HG03565 (cell line): ENCODE measurements around the gene SLC7A10.

ENCODE experiments used
- ATAC-seq: cut with Tn5 transposase; IDR thresholded peaks from one replicate; pipeline ENCODE4 v1.9.1; 2021; ENCODE audit warnings: mild to moderate bottlenecking, moderate library complexity; ENCODE audit not compliant: unreplicated experiment

Gene SLC7A10

GRCh38 chr19:33225458-33225926 is at the start of gene SLC7A10:
Gene SLC7A10 (minus strand): TSS chr19:33225850. CDS start chr19:33225703, 147 bp downstream.
- no peak for ATAC-seq

- no peak for ATAC-seq
Measured at GRCh38 chr19:33274663-33275558, 49.3 kb upstream of the SLC7A10 start.

- no peak for ATAC-seq
Measured at GRCh38 chr19:33273881-33274662, 48.4 kb upstream of the SLC7A10 start.

- ATAC-seq: no peak
Measured at GRCh38 chr19:33273065-33273736, 47.6 kb upstream of the SLC7A10 start.

- no peak for ATAC-seq
Measured at GRCh38 chr19:33271246-33272021, 45.8 kb upstream of the SLC7A10 start.

GRCh38 chr19:33270769-33271168 is 45.1 kb upstream of the SLC7A10 start:
- no peak for ATAC-seq

GRCh38 chr19:33269016-33269415 is 43.4 kb upstream of the SLC7A10 start:
- no peak for ATAC-seq

- no peak for ATAC-seq
Measured at GRCh38 chr19:33268162-33268991, 42.7 kb upstream of the SLC7A10 start.

GRCh38 chr19:33267706-33268105 is 42.1 kb upstream of the SLC7A10 start:
- ATAC-seq: no peak

GRCh38 chr19:33266974-33267484 is 41.4 kb upstream of the SLC7A10 start:
- ATAC-seq: no peak

GRCh38 chr19:33264881-33265445 is 39.3 kb upstream of the SLC7A10 start:
- ATAC-seq: no peak

- no peak for ATAC-seq
Measured at GRCh38 chr19:33263325-33264023, 37.8 kb upstream of the SLC7A10 start.

- ATAC-seq: no peak
Measured at GRCh38 chr19:33261511-33262189, 36.0 kb upstream of the SLC7A10 start.

GRCh38 chr19:33260628-33261418 is 35.2 kb upstream of the SLC7A10 start:
- ATAC-seq: no peak

GRCh38 chr19:33259539-33259938 is 33.9 kb upstream of the SLC7A10 start:
- ATAC-seq: no peak

GRCh38 chr19:33257828-33258227 is 32.2 kb upstream of the SLC7A10 start:
- no peak for ATAC-seq

- ATAC-seq: no peak
Measured at GRCh38 chr19:33256261-33256660, 30.6 kb upstream of the SLC7A10 start.
